Keratinocyte (primary cell): ENCODE measurements around the gene GABRB1. TPM values are rescaled to one million over a fixed set of nuclear protein-coding genes. Genes with fewer than 3 reads are reported as not detected.

Experiments used
- DNase-seq: peaks from one replicate; pipeline ENCODE4 v3.0.0-alpha.2; 2011; ENCODE audit warnings: low read depth, missing footprints, low spot score
- FAIRE-seq: peaks from 2 replicates; lab custom pipeline; 2011; peaks lifted over from hg19 to GRCh38; lab: Jason Lieb, UNC
- H2AFZ ChIP-seq: 2 replicates; pipeline ENCODE4 v1.6.0; 2012; ENCODE audit warnings: low read length, control low read depth, inconsistent platforms; ENCODE audit not compliant: control insufficient read depth
- H3K27ac ChIP-seq: 2 replicates; pipeline ENCODE4 v1.5.1; 2011; ENCODE audit warnings: low read length; ENCODE audit not compliant: control insufficient read depth, insufficient read depth
- H3K27me3 ChIP-seq: 3 replicates; pipeline ENCODE4 v1.6.0; 2011; ENCODE audit warnings: low read length; ENCODE audit not compliant: control insufficient read depth, insufficient read depth; ENCODE audit errors: extremely low read depth
- H3K36me3 ChIP-seq, 2 experiments: 2 replicates in 1 of 2; 3 replicates in 1 of 2; pipeline ENCODE4 v1.5.1; 2011; ENCODE audit warnings: low read length in 2 of 2, mild to moderate bottlenecking in 1 of 2; ENCODE audit not compliant: control insufficient read depth in 2 of 2, insufficient read depth in 2 of 2; ENCODE audit errors: extremely low read depth in 1 of 2
- H3K4me1 ChIP-seq: 3 replicates; pipeline ENCODE4 v1.5.1; 2011; ENCODE audit warnings: low read length; ENCODE audit not compliant: control insufficient read depth, insufficient read depth; ENCODE audit errors: extremely low read depth
- H3K4me2 ChIP-seq: 3 replicates; pipeline ENCODE4 v1.6.0; 2011; ENCODE audit warnings: low read depth, low read length; ENCODE audit not compliant: control insufficient read depth, insufficient read depth; ENCODE audit errors: extremely low read depth
- H3K4me3 ChIP-seq, 3 experiments: fragments of 200-600 bp in 1 of 3; sonication (generic) in 1 of 3; 2 replicates in 2 of 3; 3 replicates in 1 of 3; pipeline ENCODE4 v1.5.1; 2011 to 2016; ENCODE audit warnings: low read length in 3 of 3, mild to moderate bottlenecking in 3 of 3, control low read depth in 2 of 3, inconsistent platforms in 1 of 3, low read depth in 1 of 3, mixed read lengths in 1 of 3, mixed run types in 1 of 3, moderate library complexity in 1 of 3; ENCODE audit not compliant: control insufficient read depth in 2 of 3, insufficient read depth in 2 of 3; ENCODE audit errors: extremely low read depth in 1 of 3
- H3K79me2 ChIP-seq: 2 replicates; pipeline ENCODE4 v1.6.0; 2012; ENCODE audit warnings: low read length; ENCODE audit not compliant: control insufficient read depth, insufficient read depth
- H3K9ac ChIP-seq: 3 replicates; pipeline ENCODE4 v1.6.0; 2011; ENCODE audit warnings: low read length; ENCODE audit not compliant: control insufficient read depth, insufficient read depth; ENCODE audit errors: extremely low read depth
- H3K9me1 ChIP-seq: 3 replicates; pipeline ENCODE4 v1.6.0; 2011; ENCODE audit warnings: low read length; ENCODE audit not compliant: control insufficient read depth, insufficient read depth; ENCODE audit errors: extremely low read depth
- H3K9me3 ChIP-seq: 2 replicates; pipeline ENCODE4 v1.5.1; 2012; ENCODE audit warnings: low read depth, low read length; ENCODE audit not compliant: control insufficient read depth
- H4K20me1 ChIP-seq: 3 replicates; pipeline ENCODE4 v1.6.0; 2011; ENCODE audit warnings: low read length; ENCODE audit not compliant: control insufficient read depth, insufficient read depth; ENCODE audit errors: extremely low read depth
- EZH2 ChIP-seq: IDR thresholded peaks from one replicate; pipeline ENCODE4 v1.6.1; 2012; ENCODE audit warnings: inconsistent platforms, mild to moderate bottlenecking, low read length, moderate library complexity
- dilution Hi-C: fragments of 300-500 bp; cut with MboI; formaldehyde crosslinking; loops from one replicate; pipeline ENCODE4 v1.7.0; 2020; ENCODE audit warnings: low sequenced_read_pairs; ENCODE audit not compliant: extremely low pct_ligation_motif_present
- polyA plus RNA-seq, 5 experiments: library from polyadenylated mRNA; depleted of rRNA in 3 of 5; stranded (reverse) in 3 of 5; stranded (forward) in 1 of 5; unstranded in 1 of 5; fragments of >200 nt; gene quantifications; 1 replicate in 1 of 5; 2 replicates in 3 of 5; 3 replicates in 1 of 5; pipeline versions ENCODE4 v1.2.1 to v1.2.3, GENCODE V29; 2011 to 2012; ENCODE audit warnings: missing spikeins in 2 of 5, low read depth in 1 of 5, low replicate concordance in 1 of 5
- TF ChIP-seq, protein P1 (sequence below), 3 experiments: IDR thresholded peaks in 1 of 3; conservative IDR thresholded peaks in 1 of 3; optimal IDR thresholded peaks in 1 of 3; 2 replicates in 2 of 3; 3 replicates in 1 of 3; pipeline versions ENCODE3 to v1.5.1; 2011; ENCODE audit warnings: low read length in 3 of 3, mild to moderate bottlenecking in 3 of 3, moderate library complexity in 2 of 3, control low read depth in 1 of 3, inconsistent platforms in 1 of 3; ENCODE audit not compliant: insufficient read depth in 2 of 3; ENCODE audit errors: extremely low read depth in 1 of 3

Gene GABRB1
- polyA plus RNA-seq, 1 donor (not counting 4 experiments of a cell fraction or from before 2014, with no cell fraction given) = not detected

GRCh38 chr4:47195706-47196105 is 164.3 kb downstream of the GABRB1 start:
- TF ChIP-seq, protein P1, sequence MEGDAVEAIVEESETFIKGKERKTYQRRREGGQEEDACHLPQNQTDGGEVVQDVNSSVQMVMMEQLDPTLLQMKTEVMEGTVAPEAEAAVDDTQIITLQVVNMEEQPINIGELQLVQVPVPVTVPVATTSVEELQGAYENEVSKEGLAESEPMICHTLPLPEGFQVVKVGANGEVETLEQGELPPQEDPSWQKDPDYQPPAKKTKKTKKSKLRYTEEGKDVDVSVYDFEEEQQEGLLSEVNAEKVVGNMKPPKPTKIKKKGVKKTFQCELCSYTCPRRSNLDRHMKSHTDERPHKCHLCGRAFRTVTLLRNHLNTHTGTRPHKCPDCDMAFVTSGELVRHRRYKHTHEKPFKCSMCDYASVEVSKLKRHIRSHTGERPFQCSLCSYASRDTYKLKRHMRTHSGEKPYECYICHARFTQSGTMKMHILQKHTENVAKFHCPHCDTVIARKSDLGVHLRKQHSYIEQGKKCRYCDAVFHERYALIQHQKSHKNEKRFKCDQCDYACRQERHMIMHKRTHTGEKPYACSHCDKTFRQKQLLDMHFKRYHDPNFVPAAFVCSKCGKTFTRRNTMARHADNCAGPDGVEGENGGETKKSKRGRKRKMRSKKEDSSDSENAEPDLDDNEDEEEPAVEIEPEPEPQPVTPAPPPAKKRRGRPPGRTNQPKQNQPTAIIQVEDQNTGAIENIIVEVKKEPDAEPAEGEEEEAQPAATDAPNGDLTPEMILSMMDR (optimal IDR thresholded peaks at IDR 0.05 in 1 of 3, IDR thresholded peaks at IDR 0.05 in 1 of 3, conservative IDR thresholded peaks at IDR 0.05 in 1 of 3; ENCODE audit: extremely low read depth in 1 of 3, insufficient read depth in 2 of 3, low read length in 3 of 3) = no peak
- TF ChIP-seq EZH2 = no peak
- no peak for FAIRE-seq

DNA sequence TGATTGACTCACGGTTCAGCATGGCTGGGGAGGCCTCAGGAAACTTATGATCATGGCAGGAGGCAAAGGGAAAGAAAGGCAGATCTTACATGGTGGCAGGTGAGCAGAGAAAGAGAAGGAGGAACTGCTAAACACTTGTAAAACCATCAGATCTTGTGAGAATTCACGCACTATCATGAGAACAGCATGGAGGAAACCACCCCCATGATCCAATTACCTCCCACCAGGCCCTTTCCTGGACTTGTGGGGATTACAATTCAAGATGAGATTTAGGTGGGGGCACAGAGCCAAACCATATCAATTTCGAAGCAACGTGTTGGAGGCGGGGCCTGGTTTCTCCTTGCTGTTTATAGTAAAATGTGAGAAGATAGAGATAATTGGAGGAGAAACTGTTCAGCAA is 167.4 kb downstream of the GABRB1 start:
- Histone ChIP-seq H3K9me3 (no peaks in the 10 kb centered on the region), H3K27me3 (no peaks in the 10 kb centered on the region), H2AFZ (no peak overlapping the region), H3K4me2 (no peak overlapping the region), H3K9me1 (no peaks in the 10 kb centered on the region), H3K9ac (no peak overlapping the region), H3K27ac (no peak overlapping the region), H4K20me1 (no peaks in the 10 kb centered on the region), H3K4me1 (no peaks in the 10 kb centered on the region), H3K36me3 (no peaks in the 10 kb centered on the region), H3K79me2 (no peaks in the 10 kb centered on the region), H3K4me3 (no peak overlapping the region)
- FAIRE-seq = no peak
- no peak for TF ChIP-seq EZH2
- TF ChIP-seq, protein P1 (optimal IDR thresholded peaks at IDR 0.05 in 1 of 3, IDR thresholded peaks at IDR 0.05 in 1 of 3, conservative IDR thresholded peaks at IDR 0.05 in 1 of 3; ENCODE audit: extremely low read depth in 1 of 3, insufficient read depth in 2 of 3, low read length in 3 of 3) = no peak
- no peak for DNase-seq
- dilution Hi-C loops = no loop called here

More at GRCh38 chr4:47195706-47196105, 164.3 kb downstream of the GABRB1 start:
- Histone ChIP-seq H3K4me2 (no peak overlapping the region), H3K27me3 (no peaks in the 10 kb centered on the region), H3K36me3 (no peaks in the 10 kb centered on the region), H3K4me3 (no peak overlapping the region), H3K4me1 (no peaks in the 10 kb centered on the region), H3K9me1 (no peaks in the 10 kb centered on the region), H3K9ac (no peak overlapping the region), H3K79me2 (no peaks in the 10 kb centered on the region), H3K9me3 (no peaks in the 10 kb centered on the region), H3K27ac (no peak overlapping the region), H4K20me1 (no peaks in the 10 kb centered on the region), H2AFZ (no peak overlapping the region)
- no peak for DNase-seq
- dilution Hi-C loops = no loop called here
